SK-N-SH (cell line): ENCODE measurements around the gene SCML2. TPM values are rescaled to one million over a fixed set of nuclear protein-coding genes. Genes with fewer than 3 reads are reported as not detected.

ENCODE experiments used
- CTCF ChIA-PET: fragments of 300-600, 350-600 bp; formaldehyde crosslinking; extraction: SDS; loops from one replicate; lab custom pipeline; 2021; lab: Yijun Ruan, JAX
- POLR2A ChIA-PET: fragments of 350-600 bp; sonication (Branson Sonifier 250); formaldehyde crosslinking; extraction: SDS; loops from one replicate; lab custom pipeline; 2020; ENCODE audit warnings: antibody characterized with exemption, inconsistent platforms; lab: Yijun Ruan, JAX
- DNase-seq: peaks from one replicate; pipeline ENCODE4 v3.0.0; 2012
- H2AFZ ChIP-seq: fragments of 200-600 bp; sonication (generic); 2 replicates; pipeline ENCODE4 v1.8.1; 2016; ENCODE audit warnings: antibody characterized with exemption, mild to moderate bottlenecking, low read depth
- H3F3A ChIP-seq: fragments of 200-600 bp; sonication (generic); replicated peaks from 2 replicates; pipeline ENCODE3; 2016; ENCODE audit warnings: antibody characterized with exemption, mild to moderate bottlenecking; ENCODE audit not compliant: insufficient read depth
- H3K27ac ChIP-seq, 2 experiments: fragments of 200-500 bp in 1 of 2; fragments of 200-600 bp in 1 of 2; sonication (Bioruptor generic) in 1 of 2; sonication (generic), shearing (Covaris generic) in 1 of 2; 2 replicates each; pipeline versions ENCODE4 v1.5.1 to v1.6.1; 2014 to 2016; ENCODE audit warnings: low read depth in 2 of 2, inconsistent platforms in 1 of 2, low read length in 1 of 2, mild to moderate bottlenecking in 1 of 2, mixed read lengths in 1 of 2
- H3K27me3 ChIP-seq: fragments of 200-600 bp; sonication (generic), shearing (Covaris generic); 2 replicates; pipeline ENCODE4 v1.6.1; 2016; ENCODE audit warnings: mixed run types; ENCODE audit not compliant: insufficient read depth
- H3K36me3 ChIP-seq, 2 experiments: fragments of 200-500 bp in 1 of 2; fragments of 200-600 bp in 1 of 2; sonication (Bioruptor generic) in 1 of 2; sonication (generic) in 1 of 2; replicated peaks in 1 of 2; 2 replicates each; pipeline versions ENCODE3 to v1.5.1; 2014 to 2016; ENCODE audit warnings: low read length in 1 of 2, mild to moderate bottlenecking in 1 of 2; ENCODE audit not compliant: insufficient read depth in 2 of 2, control insufficient read depth in 1 of 2
- H3K4me1 ChIP-seq, 2 experiments: fragments of 200-500 bp in 1 of 2; fragments of 200-600 bp in 1 of 2; sonication (Bioruptor generic) in 1 of 2; sonication (generic), shearing (Covaris generic) in 1 of 2; 2 replicates each; pipeline versions ENCODE4 v1.5.1 to v1.6.1; 2014 to 2016; ENCODE audit warnings: low read depth in 1 of 2, low read length in 1 of 2, mixed run types in 1 of 2; ENCODE audit not compliant: insufficient read depth in 2 of 2, control insufficient read depth in 1 of 2
- H3K4me2 ChIP-seq: fragments of 200-600 bp; sonication (generic), shearing (Covaris generic); 2 replicates; pipeline ENCODE4 v1.6.1; 2017; ENCODE audit warnings: mixed run types
- H3K4me3 ChIP-seq, 2 experiments: fragments of 200-500 bp in 1 of 2; fragments of 200-600 bp in 1 of 2; sonication (Bioruptor generic) in 1 of 2; sonication (generic), shearing (Covaris generic) in 1 of 2; 2 replicates each; pipeline versions ENCODE4 v1.5.1 to v1.8.1; 2014 to 2016; ENCODE audit warnings: low read depth in 2 of 2, inconsistent platforms in 1 of 2, low read length in 1 of 2, mild to moderate bottlenecking in 1 of 2, mixed read lengths in 1 of 2, moderate library complexity in 1 of 2
- H3K79me2 ChIP-seq: fragments of 200-600 bp; sonication (generic); 2 replicates; pipeline ENCODE4 v1.8.1; 2017; ENCODE audit warnings: mild to moderate bottlenecking; ENCODE audit not compliant: insufficient read depth
- H3K9ac ChIP-seq: fragments of 200-600 bp; sonication (generic); 2 replicates; pipeline ENCODE4 v1.6.1; 2017; ENCODE audit warnings: mixed run types
- H3K9me2 ChIP-seq: fragments of 200-600 bp; sonication (generic); 2 replicates; pipeline ENCODE4 v1.6.1; 2017; ENCODE audit warnings: mixed run types
- H3K9me3 ChIP-seq: fragments of 200-600 bp; sonication (generic); 2 replicates; pipeline ENCODE4 v1.6.1; 2017; ENCODE audit warnings: mixed run types, mild to moderate bottlenecking, moderate library complexity
- H4K20me1 ChIP-seq: fragments of 200-600 bp; sonication (generic); 2 replicates; pipeline ENCODE4 v1.6.1; 2017; ENCODE audit warnings: mild to moderate bottlenecking, mixed run types; ENCODE audit not compliant: insufficient read depth
- CHD2 ChIP-seq: fragments of 150-350 bp; IDR thresholded peaks from 2 replicates; pipeline ENCODE4 v1.6.1; 2018; ENCODE audit warnings: low read length; ENCODE audit not compliant: partially characterized antibody
- EZH2phosphoT487 ChIP-seq: fragments of 200-600 bp; sonication (generic); IDR thresholded peaks from 2 replicates; pipeline ENCODE4 v1.6.1; 2017; ENCODE audit warnings: low read depth, mixed run types, mild to moderate bottlenecking, antibody characterized with exemption, moderate library complexity, borderline replicate concordance
- FOSL2 ChIP-seq: IDR thresholded peaks from 2 replicates; pipeline ENCODE4 v1.4.0; 2012; ENCODE audit warnings: low read depth, mild to moderate bottlenecking, moderate library complexity, borderline replicate concordance
- FOXJ3 ChIP-seq: sonication (generic); formaldehyde crosslinking; IDR thresholded peaks from 2 replicates; pipeline ENCODE4 v1.5.1; 2020; ENCODE audit warnings: mild to moderate bottlenecking, missing genetic modification reagents
- GABPA ChIP-seq: IDR thresholded peaks from 2 replicates; pipeline ENCODE4 v1.4.0; 2012; ENCODE audit warnings: low read depth, mild to moderate bottlenecking
- JUND ChIP-seq: IDR thresholded peaks from 2 replicates; pipeline ENCODE4 v1.4.0; 2012
- MXI1 ChIP-seq: IDR thresholded peaks from 2 replicates; pipeline ENCODE4 v1.6.1; 2012; ENCODE audit warnings: mild to moderate bottlenecking, low read depth, low read length, improper control_type of control experiment
- NFIC ChIP-seq: IDR thresholded peaks from 2 replicates; pipeline ENCODE4 v1.4.0; 2012; ENCODE audit warnings: borderline replicate concordance
- PBX3 ChIP-seq: IDR thresholded peaks from 2 replicates; pipeline ENCODE4; 2012
- POLR2AphosphoS5 ChIP-seq: IDR thresholded peaks from 2 replicates; pipeline ENCODE4 v1.6.1; 2012; ENCODE audit warnings: low read depth, low read length
- RCOR1 ChIP-seq: fragments of 150-350 bp; IDR thresholded peaks from 2 replicates; pipeline ENCODE4 v1.6.1; 2017; ENCODE audit warnings: antibody characterized with exemption, low read length
- REST ChIP-seq: IDR thresholded peaks from 2 replicates; pipeline ENCODE4 v1.6.1; 2012; ENCODE audit warnings: mild to moderate bottlenecking, low read depth, low read length, moderate library complexity
- RXRA ChIP-seq: IDR thresholded peaks from 2 replicates; pipeline ENCODE4 v1.4.0; 2012; ENCODE audit warnings: low read depth, mild to moderate bottlenecking, borderline replicate concordance
- SIN3A ChIP-seq: IDR thresholded peaks from 2 replicates; pipeline ENCODE4 v1.6.1; 2012; ENCODE audit warnings: low read depth, mild to moderate bottlenecking, low read length, moderate library complexity, borderline replicate concordance
- TCF12 ChIP-seq: IDR thresholded peaks from 2 replicates; pipeline ENCODE4 v1.4.0; 2012
- TEAD4 ChIP-seq: IDR thresholded peaks from 2 replicates; pipeline ENCODE4 v1.4.0; 2012; ENCODE audit warnings: mild to moderate bottlenecking, borderline replicate concordance; ENCODE audit not compliant: insufficient read depth
- YY1 ChIP-seq: IDR thresholded peaks from 2 replicates; pipeline ENCODE4 v1.4.0; 2012; ENCODE audit warnings: low read depth, mild to moderate bottlenecking
- ZBTB33 ChIP-seq: IDR thresholded peaks from 2 replicates; pipeline ENCODE4 v1.4.0; 2012; ENCODE audit warnings: low read depth, borderline replicate concordance
- WGBS: methylation state at CpG from one replicate; pipeline ENCODE4 v1.1.6; 2017; ENCODE audit warnings: low lambda C conversion rate; 5-methylcytosine and 5-hydroxymethylcytosine counted together
- polyA plus RNA-seq, 3 experiments: library from polyadenylated mRNA; depleted of rRNA; stranded (reverse); fragments of >200 nt; gene quantifications; 2 replicates each; pipeline ENCODE4 v1.2.3, GENCODE V29; 2012

Gene SCML2
- polyA plus RNA-seq, 1 of the 3 experiments (the other 2 are of a cell fraction): 3.2 TPM

- TF ChIP-seq REST: no peak
- TF ChIP-seq ZBTB33: no peak
- TF ChIP-seq, all 33 proteins: peak for 0
These were observed 127.0 kb downstream of the SCML2 start (continued) for GRCh38 chrX:18227458-18227857.

GRCh38 chrX:18220786-18221185 lies 133.7 kb downstream of the SCML2 start, which contains the start of gene BEND2:
BEND2 (minus strand) TSS chrX:18220886; CDS start chrX:18220750, 136 bp downstream.
- POLR2A ChIA-PET: no interaction called here
- H4K20me1 ChIP-seq: no peaks in the 10 kb centered on the region
- DNase-seq: no peak
- no peaks in the 10 kb centered on the region for H3K27me3 ChIP-seq
- H3F3A ChIP-seq: no peaks in the 10 kb centered on the region
- CTCF ChIA-PET: no interaction called here
- H3K36me3 ChIP-seq: no peaks in the 10 kb centered on the region
- WGBS: 74% methylated on average over 19 of the region's 19 CpGs
- TF ChIP-seq YY1: no peak
- no peak for TF ChIP-seq CHD2
- no peak for TF ChIP-seq POLR2AphosphoS5
- no peak for TF ChIP-seq FOSL2
- TF ChIP-seq GABPA: no peak
- TF ChIP-seq MXI1: no peak
- no peak for TF ChIP-seq PBX3
- TF ChIP-seq SIN3A: no peak
- TF ChIP-seq FOXJ3 (CRISPR knock-in tag): no peak
- no peak for TF ChIP-seq EZH2phosphoT487
- TF ChIP-seq TEAD4: no peak
- no peak for TF ChIP-seq RXRA
- TF ChIP-seq TCF12: no peak
- no peak for TF ChIP-seq NFIC
- no peak for TF ChIP-seq RCOR1
- TF ChIP-seq ZBTB33: no peak
- no peak for TF ChIP-seq JUND
- no peaks in the 10 kb centered on the region for H3K9me2 ChIP-seq
- no peak within 1 kb of the TSS for H3K9ac ChIP-seq
- H3K4me2 ChIP-seq: no peak within 1 kb of the TSS
- no peaks in the 10 kb centered on the region for H3K9me3 ChIP-seq
- no peak within 1 kb of the TSS for H2AFZ ChIP-seq
- no peak within 1 kb of the TSS for H3K27ac ChIP-seq
- no peak within 1 kb of the TSS for H3K4me3 ChIP-seq
- no peaks in the 10 kb centered on the region for H3K4me1 ChIP-seq
- no peaks in the 10 kb centered on the region for H3K79me2 ChIP-seq
